Fibroblast of villous mesenchyme (primary cell): ENCODE data around the gene BCOR. TPM values are rescaled to one million over a fixed set of nuclear protein-coding genes. Genes with fewer than 3 reads are reported as not detected.

ENCODE experiments used
- DNase-seq: peaks from one replicate; pipeline ENCODE4 v3.0.0-alpha.2; 2010; ENCODE audit warnings: low read depth
- H3K4me3 ChIP-seq: 2 replicates; pipeline ENCODE4 v1.5.1; 2011; ENCODE audit warnings: low read depth, mild to moderate bottlenecking, low read length
- CTCF ChIP-seq: IDR thresholded peaks from 2 replicates; pipeline ENCODE4 v1.5.1; 2012; ENCODE audit warnings: low read depth, mild to moderate bottlenecking, low read length; ENCODE audit not compliant: insufficient read depth
- total RNA-seq: library from RNA; depleted of rRNA; stranded (reverse); fragments of >200 nt; gene quantifications from 2 replicates; pipeline ENCODE4 v1.2.3, GENCODE V29; 2012

Gene BCOR
- total RNA-seq, 1 donor, result 24.2 TPM

DNA sequence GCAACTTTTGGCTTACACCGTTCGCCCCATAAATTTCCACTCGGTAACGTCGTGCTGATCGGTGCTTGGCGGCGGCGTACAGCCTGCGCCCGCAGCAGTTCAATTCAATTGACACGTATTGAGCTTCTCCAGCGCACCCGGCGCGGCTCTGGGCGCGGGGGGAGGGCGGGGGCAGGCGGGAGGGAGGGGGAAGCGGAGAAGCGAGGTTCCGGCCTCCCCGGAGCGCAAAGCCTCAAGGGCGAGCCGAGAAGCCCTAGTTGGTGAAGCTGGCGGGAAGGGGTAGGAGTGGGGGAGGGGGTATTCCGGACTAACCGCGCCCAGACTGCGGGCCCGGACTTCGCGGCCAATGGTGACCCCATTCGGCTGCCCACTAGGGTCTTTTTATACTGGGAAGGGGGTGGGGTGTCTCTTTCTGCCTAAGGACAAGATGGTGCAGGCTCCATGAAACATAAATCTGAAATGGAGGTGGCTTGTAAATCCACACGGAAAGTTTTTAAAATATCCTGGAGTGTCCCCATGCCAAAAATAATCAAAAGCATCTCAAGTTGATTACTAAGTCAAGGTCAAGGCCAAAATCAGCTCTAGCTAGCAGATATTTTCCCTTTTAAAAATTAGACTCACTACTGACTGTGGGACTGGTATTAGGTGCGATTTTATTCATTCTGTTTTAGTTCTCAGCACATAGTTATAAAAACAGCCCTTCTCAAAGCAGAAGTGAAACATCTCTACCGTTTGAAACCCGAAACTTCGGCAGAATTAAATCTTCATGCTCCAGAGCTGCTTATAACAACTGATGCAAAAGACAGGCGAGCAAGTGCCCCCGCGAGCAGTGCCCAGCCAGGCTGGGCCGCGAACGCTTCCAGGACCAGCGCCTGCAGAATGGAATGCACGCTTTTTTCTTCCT is 1.5 kb upstream of the BCOR start:
- no peak for DNase-seq
- peak overlapping the region; percentile 67 for H3K4me3 ChIP-seq
- TF ChIP-seq CTCF, result no peak

- H3K4me3 ChIP-seq, result peak overlapping the region; percentile 67
- peak; percentile 63 for DNase-seq
- TF ChIP-seq CTCF, result no peak
Observed at GRCh38 chrX:40098264-40099054, 701 bp upstream of the BCOR start.

DNA sequence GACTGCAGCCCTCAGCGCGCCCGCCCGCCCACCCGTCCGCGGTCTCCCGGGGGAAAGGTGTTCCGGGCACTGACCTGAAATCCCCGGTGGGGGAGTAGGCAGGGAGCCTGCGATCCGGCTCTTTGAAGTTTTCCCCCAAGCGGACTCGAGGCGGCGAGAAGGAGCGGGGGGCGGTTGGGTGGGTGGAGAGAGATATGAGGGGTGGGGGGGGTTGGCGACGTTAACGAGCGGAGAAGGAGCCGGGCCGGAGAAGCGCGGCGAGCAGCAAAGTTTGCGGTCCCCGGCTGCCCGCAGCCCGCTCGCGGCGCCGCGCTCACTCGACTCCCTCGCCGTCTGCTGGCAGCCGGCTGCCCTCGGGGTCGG is 636 bp downstream of the BCOR start:
- peak overlapping the region; percentile 67 for H3K4me3 ChIP-seq
- no peak for TF ChIP-seq CTCF
- no peak for DNase-seq

GRCh38 chrX:40096395-40097091 is 1.2 kb downstream of the BCOR start:
- TF ChIP-seq CTCF, result no peak
- peak; percentile 60 for DNase-seq
- peak overlapping the region; percentile 67 for H3K4me3 ChIP-seq

GRCh38 chrX:40095583-40096394 is 2.0 kb downstream of the BCOR start:
- DNase-seq, result peak; percentile 44
- TF ChIP-seq CTCF, result no peak
- peak overlapping the region; percentile 67 for H3K4me3 ChIP-seq
